SJSA1 (cell line): Measurements from ENCODE around the gene NPHP1. TPM values are rescaled to one million over a fixed set of nuclear protein-coding genes. Genes with fewer than 3 reads are reported as not detected.
"Not testable (repeated sequence)": the region's sequence is repeated elsewhere in the genome, so short reads cannot be mapped to it uniquely, and the experiment has no call there.

Source experiments
- DNase-seq, 2 experiments: peaks; one replicate each; pipeline ENCODE4 v3.0.0-alpha.2; 2015 to 2020; ENCODE audit warnings: low spot score in 2 of 2, low read depth in 1 of 2
- H3K27ac ChIP-seq: fragments of 250-450 bp; sonication (Bioruptor Pico); 2 replicates; pipeline ENCODE4 v1.5.1; 2020; ENCODE audit warnings: mild to moderate bottlenecking, moderate library complexity
- H3K27me3 ChIP-seq: fragments of 250-450 bp; sonication (Bioruptor Pico); replicated peaks from 2 replicates; pipeline ENCODE4 v1.5.1; 2020; ENCODE audit warnings: mild to moderate bottlenecking, moderate library complexity
- H3K36me3 ChIP-seq: fragments of 250-450 bp; sonication (Bioruptor Pico); 2 replicates; pipeline ENCODE4 v1.5.1; 2020; ENCODE audit warnings: mild to moderate bottlenecking
- H3K4me1 ChIP-seq: fragments of 250-450 bp; sonication (Bioruptor Pico); replicated peaks from 2 replicates; pipeline ENCODE4 v1.6.1; 2021; ENCODE audit warnings: mild to moderate bottlenecking
- H3K4me3 ChIP-seq: fragments of 250-450 bp; sonication (Bioruptor Pico); 2 replicates; pipeline ENCODE4 v1.5.1; 2020; ENCODE audit warnings: mild to moderate bottlenecking
- H3K9me3 ChIP-seq: fragments of 250-450 bp; sonication (Bioruptor Pico); replicated peaks from 2 replicates; pipeline ENCODE4 v1.5.1; 2020; ENCODE audit warnings: mild to moderate bottlenecking
- total RNA-seq: library from RNA; depleted of rRNA; stranded (reverse); fragments of >200 nt; shearing (Covaris generic); gene quantifications from 2 replicates; pipeline ENCODE4 v1.2.3, GENCODE V29; 2014

Gene NPHP1
- total RNA-seq, 1 experiment from 2014 or later: 6.8 TPM

- Histone ChIP-seq H3K4me3 (no peak overlapping the region), H3K27me3 (no peaks in the 10 kb centered on the region), H3K36me3 (no peaks in the 10 kb centered on the region), H3K9me3 (no peaks in the 10 kb centered on the region), H3K27ac (no peak overlapping the region), H3K4me1 (no peaks in the 10 kb centered on the region)
- DNase-seq: no peak
These were observed 37.4 kb downstream of the NPHP1 start for GRCh38 chr2:110167326-110168000.

- DNase-seq: no peak
- no peaks in the 10 kb centered on the region for H3K27me3 ChIP-seq
These were observed 38.5 kb downstream of the NPHP1 start for GRCh38 chr2:110166266-110166665.

GRCh38 chr2:110157153-110157793, 47.5 kb downstream of the NPHP1 start:
- H3K4me3 ChIP-seq: no peak overlapping the region
- peak overlapping the region; percentile 9; the same call in 1 of the 2 replicates for H3K27ac ChIP-seq
- H3K9me3 ChIP-seq: peaks cover 4% of the 10 kb centered on the region
- H3K27me3 ChIP-seq: 0 out of 2 replicates have a peak, but pooled peaks cover 4% of the 10 kb centered on the region
- H3K36me3 ChIP-seq: no peaks in the 10 kb centered on the region; the same call in 1 of the 2 replicates
- DNase-seq: peak in 1 of 2 experiments; percentile 40
- H3K4me1 ChIP-seq: peaks cover 9% of the 10 kb centered on the region

More at GRCh38 chr2:110166266-110166665, 38.5 kb downstream of the NPHP1 start:
- no peaks in the 10 kb centered on the region for H3K9me3 ChIP-seq
- H3K4me1 ChIP-seq: no peaks in the 10 kb centered on the region
- no peak overlapping the region for H3K27ac ChIP-seq
- no peak overlapping the region for H3K4me3 ChIP-seq
- no peaks in the 10 kb centered on the region for H3K36me3 ChIP-seq

GRCh38 chr2:110154828-110155227, 50.0 kb downstream of the NPHP1 start:
- not testable (repeated sequence) for H3K27me3 ChIP-seq, H3K4me3 ChIP-seq, H3K9me3 ChIP-seq, H3K36me3 ChIP-seq, DNase-seq, H3K27ac ChIP-seq
- H3K4me1 ChIP-seq: peaks cover 13% of the 10 kb centered on the region

GRCh38 chr2:110154188-110154587, 50.6 kb downstream of the NPHP1 start:
- not testable (repeated sequence) for H3K9me3 ChIP-seq, H3K36me3 ChIP-seq, H3K27me3 ChIP-seq, DNase-seq, H3K4me3 ChIP-seq, H3K27ac ChIP-seq
- peaks cover 19% of the 10 kb centered on the region for H3K4me1 ChIP-seq

- H3K36me3 ChIP-seq: no peaks in the 10 kb centered on the region; the same call in 1 of the 2 replicates
- H3K27me3 ChIP-seq: no peaks in the 10 kb centered on the region
- H3K4me1 ChIP-seq: peaks cover 22% of the 10 kb centered on the region
- H3K4me3 ChIP-seq: no peak overlapping the region
- H3K9me3 ChIP-seq: peaks cover 4% of the 10 kb centered on the region
- H3K27ac ChIP-seq: no peak overlapping the region
- no peak for DNase-seq
These were observed 51.4 kb downstream of the NPHP1 start for GRCh38 chr2:110153416-110153815.

- Histone ChIP-seq H3K4me3 (no peak overlapping the region), H3K27ac (no peak overlapping the region), H3K9me3 (peaks cover 4% of the 10 kb centered on the region), H3K27me3 (no peaks in the 10 kb centered on the region), H3K4me1 (peaks cover 22% of the 10 kb centered on the region), H3K36me3 (no peaks in the 10 kb centered on the region; the same call in 1 of the 2 replicates)
- no peak for DNase-seq
These were observed 51.9 kb downstream of the NPHP1 start for GRCh38 chr2:110152943-110153342.

- Histone ChIP-seq H3K27me3 (no peaks in the 10 kb centered on the region), H3K27ac (no peak overlapping the region), H3K4me1 (peaks cover 13% of the 10 kb centered on the region), H3K9me3 (no peaks in the 10 kb centered on the region), H3K4me3 (no peak overlapping the region), H3K36me3 (no peaks in the 10 kb centered on the region)
- peak in 1 of 2 experiments; percentile 27 for DNase-seq
These were observed 55.2 kb downstream of the NPHP1 start for GRCh38 chr2:110149330-110150220.

GRCh38 chr2:110146945-110147332, 57.9 kb downstream of the NPHP1 start:
- no peak overlapping the region for H3K27ac ChIP-seq
- H3K36me3 ChIP-seq: no peaks in the 10 kb centered on the region
- no peak overlapping the region for H3K4me3 ChIP-seq
- H3K9me3 ChIP-seq: no peaks in the 10 kb centered on the region
- peaks cover 13% of the 10 kb centered on the region for H3K4me1 ChIP-seq
- DNase-seq: no peak
- no peaks in the 10 kb centered on the region for H3K27me3 ChIP-seq

GRCh38 chr2:110146183-110146944, 58.4 kb downstream of the NPHP1 start:
- DNase-seq: no peak
- Histone ChIP-seq H3K36me3 (no peaks in the 10 kb centered on the region), H3K4me1 (peaks cover 13% of the 10 kb centered on the region), H3K27me3 (no peaks in the 10 kb centered on the region), H3K4me3 (no peak overlapping the region), H3K27ac (no peak overlapping the region), H3K9me3 (no peaks in the 10 kb centered on the region)

- H3K27ac ChIP-seq: no peak overlapping the region
- DNase-seq: no peak
- peaks cover under 1% of the 10 kb centered on the region for H3K4me1 ChIP-seq
- H3K27me3 ChIP-seq: no peaks in the 10 kb centered on the region
- H3K36me3 ChIP-seq: no peaks in the 10 kb centered on the region
- no peaks in the 10 kb centered on the region for H3K9me3 ChIP-seq
- H3K4me3 ChIP-seq: no peak overlapping the region
These were observed 60.8 kb downstream of the NPHP1 start for GRCh38 chr2:110143982-110144381.

GRCh38 chr2:110140401-110140800, 64.4 kb downstream of the NPHP1 start:
- no peak overlapping the region for H3K27ac ChIP-seq
- H3K27me3 ChIP-seq: no peaks in the 10 kb centered on the region
- no peaks in the 10 kb centered on the region for H3K9me3 ChIP-seq
- no peaks in the 10 kb centered on the region for H3K36me3 ChIP-seq
- no peak for DNase-seq
- H3K4me1 ChIP-seq: no peaks in the 10 kb centered on the region
- no peak overlapping the region for H3K4me3 ChIP-seq

- H3K27ac ChIP-seq: no peak overlapping the region
- H3K4me3 ChIP-seq: no peak overlapping the region
- H3K36me3 ChIP-seq: no peaks in the 10 kb centered on the region
- no peak for DNase-seq
- no peaks in the 10 kb centered on the region for H3K9me3 ChIP-seq
- H3K27me3 ChIP-seq: no peaks in the 10 kb centered on the region; the same call in 1 of the 2 replicates
- H3K4me1 ChIP-seq: no peaks in the 10 kb centered on the region
These were observed 70.8 kb downstream of the NPHP1 start for GRCh38 chr2:110134025-110134424.
